ENCODE data around the gene MORN5. TPM values are rescaled to one million over a fixed set of nuclear protein-coding genes. Genes with fewer than 3 reads are reported as not detected.
"Not testable (repeated sequence)": the region's sequence is repeated elsewhere in the genome, so short reads cannot be mapped to it uniquely, and the experiment has no call there.

MORN5 gene
- not detected in 2 replicates for total RNA-seq (2014; rRNA removed; shearing (Covaris generic); ENCODE audit: low replicate concordance)

- DNase-seq (ENCODE audit: low read depth) = peak; percentile 87
- in situ Hi-C loops (cut with HindIII; ENCODE audit: low pct_unique_long_range_greater_than_20kb, low sequenced_read_pairs) = no loop called here
Measured at GRCh38 chr9:122159026-122159924, at the start of gene MORN5, which contains the start of gene NDUFA8. Gene MORN5, plus strand, starts transcription at chr9:122159908. Its CDS starts 65 bp downstream, at chr9:122159973. Gene NDUFA8, minus strand, starts transcription at chr9:122159779. Its CDS starts 102 bp downstream, at chr9:122159677.

GRCh38 chr9:122110100-122110833 is 49.4 kb upstream of the MORN5 start:
- in situ Hi-C loops (cut with HindIII; ENCODE audit: low pct_unique_long_range_greater_than_20kb, low sequenced_read_pairs) = no loop called here
- no peak for DNase-seq (ENCODE audit: low read depth)

GRCh38 chr9:122111413-122112085 is 48.2 kb upstream of the MORN5 start:
- in situ Hi-C loops (cut with HindIII; ENCODE audit: low pct_unique_long_range_greater_than_20kb, low sequenced_read_pairs) = no loop called here
- no peak for DNase-seq (ENCODE audit: low read depth)

GRCh38 chr9:122112238-122112637 is 47.5 kb upstream of the MORN5 start:
- in situ Hi-C loops (cut with HindIII; ENCODE audit: low pct_unique_long_range_greater_than_20kb, low sequenced_read_pairs) = no loop called here
- no peak for DNase-seq (ENCODE audit: low read depth)

- in situ Hi-C loops (cut with HindIII; ENCODE audit: low pct_unique_long_range_greater_than_20kb, low sequenced_read_pairs) = no loop called here
- no peak for DNase-seq (ENCODE audit: low read depth)
Measured at GRCh38 chr9:122113574-122113973, 46.1 kb upstream of the MORN5 start.

- DNase-seq (ENCODE audit: low read depth) = no peak
- in situ Hi-C loops (cut with HindIII; ENCODE audit: low pct_unique_long_range_greater_than_20kb, low sequenced_read_pairs) = no loop called here
Measured at GRCh38 chr9:122115176-122116035, 44.3 kb upstream of the MORN5 start.

- in situ Hi-C loops (cut with HindIII; ENCODE audit: low pct_unique_long_range_greater_than_20kb, low sequenced_read_pairs) = no loop called here
Measured at GRCh38 chr9:122116040-122116439, 43.7 kb upstream of the MORN5 start.

GRCh38 chr9:122116448-122117173 is 43.1 kb upstream of the MORN5 start:
- in situ Hi-C loops (cut with HindIII; ENCODE audit: low pct_unique_long_range_greater_than_20kb, low sequenced_read_pairs) = no loop called here
- no peak for DNase-seq (ENCODE audit: low read depth)

More at GRCh38 chr9:122116040-122116439, 43.7 kb upstream of the MORN5 start:
- DNase-seq (ENCODE audit: low read depth) = peak; percentile 26

GRCh38 chr9:122117241-122117640 is 42.5 kb upstream of the MORN5 start:
- DNase-seq (ENCODE audit: low read depth); in situ Hi-C loops (cut with HindIII; ENCODE audit: low pct_unique_long_range_greater_than_20kb, low sequenced_read_pairs): not testable (repeated sequence)

GRCh38 chr9:122118343-122119165 is 41.2 kb upstream of the MORN5 start:
- no peak for DNase-seq (ENCODE audit: low read depth)
- in situ Hi-C loops (cut with HindIII; ENCODE audit: low pct_unique_long_range_greater_than_20kb, low sequenced_read_pairs) = no loop called here

GRCh38 chr9:122119166-122119521 is 40.6 kb upstream of the MORN5 start:
- in situ Hi-C loops (cut with HindIII; ENCODE audit: low pct_unique_long_range_greater_than_20kb, low sequenced_read_pairs) = no loop called here
- no peak for DNase-seq (ENCODE audit: low read depth)

- DNase-seq (ENCODE audit: low read depth) = no peak
- in situ Hi-C loops (cut with HindIII; ENCODE audit: low pct_unique_long_range_greater_than_20kb, low sequenced_read_pairs) = no loop called here
Measured at GRCh38 chr9:122119721-122120120, 40.0 kb upstream of the MORN5 start.

- no peak for DNase-seq (ENCODE audit: low read depth)
- in situ Hi-C loops (cut with HindIII; ENCODE audit: low pct_unique_long_range_greater_than_20kb, low sequenced_read_pairs) = no loop called here
Measured at GRCh38 chr9:122120316-122121071, 39.2 kb upstream of the MORN5 start.

GRCh38 chr9:122121391-122121790 is 38.3 kb upstream of the MORN5 start:
- in situ Hi-C loops (cut with HindIII; ENCODE audit: low pct_unique_long_range_greater_than_20kb, low sequenced_read_pairs) = no loop called here
- DNase-seq (ENCODE audit: low read depth) = no peak

GRCh38 chr9:122121931-122122330 is 37.8 kb upstream of the MORN5 start:
- in situ Hi-C loops (cut with HindIII; ENCODE audit: low pct_unique_long_range_greater_than_20kb, low sequenced_read_pairs) = no loop called here
- no peak for DNase-seq (ENCODE audit: low read depth)

- in situ Hi-C loops (cut with HindIII; ENCODE audit: low pct_unique_long_range_greater_than_20kb, low sequenced_read_pairs) = no loop called here
- DNase-seq (ENCODE audit: low read depth) = no peak
Measured at GRCh38 chr9:122122468-122122867, 37.2 kb upstream of the MORN5 start.
